SK-N-MC (cell line): ENCODE results near the gene MED22.
"Not testable (repeated sequence)": the region's sequence is repeated elsewhere in the genome, so short reads cannot be mapped to it uniquely, and the experiment has no call there.

ENCODE experiments used
- DNase-seq: peaks from one replicate; pipeline ENCODE4 v3.0.0-alpha.2; 2011; ENCODE audit warnings: low read depth, low spot score
- H3K27ac ChIP-seq: fragments of 200-600 bp; sonication (generic); 2 replicates; pipeline ENCODE4 v1.5.1; 2016; ENCODE audit warnings: mixed run types
- H3K36me3 ChIP-seq: fragments of 200-600 bp; sonication (generic); 2 replicates; pipeline ENCODE4 v1.6.1; 2017; ENCODE audit warnings: antibody characterized with exemption, low read length, mixed read lengths; ENCODE audit not compliant: insufficient read depth
- H3K4me3 ChIP-seq: fragments of 200-600 bp; sonication (generic); 2 replicates; pipeline ENCODE4 v1.5.1; 2016
- H3K9ac ChIP-seq: fragments of 200-600 bp; sonication (generic); 2 replicates; pipeline ENCODE4 v1.8.0; 2017; ENCODE audit warnings: mixed run types, mixed read lengths; ENCODE audit not compliant: insufficient read length
- H3K9me3 ChIP-seq: fragments of 200-600 bp; sonication (generic); 2 replicates; pipeline ENCODE4 v1.6.1; 2017; ENCODE audit warnings: low read depth, mild to moderate bottlenecking, antibody characterized with exemption, low read length, moderate library complexity, mixed read lengths
- EZH2 ChIP-seq: fragments of 200-600 bp; sonication (generic); IDR thresholded peaks from one replicate; pipeline ENCODE4 v1.6.1; 2017; ENCODE audit warnings: antibody characterized with exemption
- FOXP2 ChIP-seq: optimal IDR thresholded peaks from 2 replicates; pipeline ENCODE3; 2011; ENCODE audit warnings: mild to moderate bottlenecking, moderate library complexity; ENCODE audit not compliant: insufficient read depth; ENCODE audit errors: extremely low read length, control extremely low read depth
- POLR2AphosphoS5 ChIP-seq: IDR thresholded peaks from 2 replicates; pipeline ENCODE4 v1.6.1; 2012; ENCODE audit warnings: mild to moderate bottlenecking, low read depth, low read length, borderline replicate concordance

Gene MED22

DNA sequence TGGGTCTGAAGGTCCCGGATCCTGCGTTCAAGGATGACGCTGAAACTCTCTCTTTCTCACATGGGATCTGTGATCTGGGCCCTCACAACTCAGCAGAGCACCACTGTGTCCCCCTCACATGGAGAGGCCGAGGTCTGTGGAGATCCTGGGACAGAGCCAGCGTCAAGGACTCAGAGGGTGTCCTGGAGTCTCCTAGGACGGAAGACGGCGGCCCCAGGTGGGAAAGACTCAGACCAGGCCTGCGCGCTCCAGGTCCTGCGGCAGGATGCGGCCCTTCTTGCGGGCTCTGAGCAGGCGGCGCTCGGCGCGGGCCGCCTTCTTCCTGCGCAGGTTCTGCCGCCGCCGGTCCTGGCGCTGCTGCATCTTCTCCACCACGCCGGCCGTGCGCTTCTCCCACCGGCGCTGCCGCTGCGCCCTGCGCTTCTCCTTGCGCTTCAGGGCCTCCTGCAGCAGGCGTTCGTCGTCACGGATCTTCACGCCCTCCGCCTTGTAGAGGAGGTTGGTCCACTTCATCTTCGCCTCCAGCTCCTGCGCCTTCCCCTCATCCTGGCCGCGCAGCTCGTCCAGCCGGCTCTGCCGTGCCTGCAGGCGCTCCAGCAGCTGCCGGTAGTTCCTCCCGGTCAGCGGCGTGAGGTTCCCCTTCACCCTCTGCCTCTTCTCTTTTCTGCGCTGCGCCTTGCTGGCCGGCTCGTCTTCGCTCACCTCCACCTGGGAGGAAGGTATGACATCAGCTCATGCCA, 16.1 kb downstream of the MED22 start:
- Histone ChIP-seq H3K36me3 (peaks cover 45% of the 10 kb centered on the region), H3K9me3 (no peaks in the 10 kb centered on the region), H3K9ac (no peak overlapping the region), H3K27ac (no peak overlapping the region), H3K4me3 (no peak overlapping the region)
- no peak for DNase-seq
- no peak for TF ChIP-seq FOXP2
- TF ChIP-seq POLR2AphosphoS5, result no peak
- no peak for TF ChIP-seq EZH2

DNA sequence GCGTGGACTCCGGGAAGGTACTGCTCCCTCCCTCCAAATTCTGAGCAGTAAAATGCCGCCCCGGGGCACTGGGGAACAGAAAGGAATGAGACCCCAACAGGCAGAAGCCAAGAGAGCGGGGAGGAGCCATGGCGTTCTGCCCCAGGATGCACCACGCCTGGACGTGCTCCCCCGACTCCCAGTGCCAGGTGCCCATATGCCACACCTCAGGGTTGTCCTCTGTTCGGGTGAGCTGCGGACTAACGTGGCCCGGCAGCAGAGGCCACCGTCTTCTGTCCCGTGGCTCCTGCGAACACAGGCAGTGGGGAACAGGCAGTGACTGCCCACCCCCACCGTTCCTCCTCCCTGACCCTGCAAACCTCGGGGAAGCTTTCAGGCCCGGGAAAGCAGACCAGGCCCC, 16.7 kb downstream of the MED22 start:
- H3K4me3 ChIP-seq, result no peak overlapping the region
- H3K9ac ChIP-seq, result no peak overlapping the region
- TF ChIP-seq EZH2 (no peak), POLR2AphosphoS5 (no peak), FOXP2 (no peak)
- no peak for DNase-seq
- no peak overlapping the region for H3K27ac ChIP-seq
- H3K36me3 ChIP-seq, result peaks cover 45% of the 10 kb centered on the region
- H3K9me3 ChIP-seq, result no peaks in the 10 kb centered on the region

DNA sequence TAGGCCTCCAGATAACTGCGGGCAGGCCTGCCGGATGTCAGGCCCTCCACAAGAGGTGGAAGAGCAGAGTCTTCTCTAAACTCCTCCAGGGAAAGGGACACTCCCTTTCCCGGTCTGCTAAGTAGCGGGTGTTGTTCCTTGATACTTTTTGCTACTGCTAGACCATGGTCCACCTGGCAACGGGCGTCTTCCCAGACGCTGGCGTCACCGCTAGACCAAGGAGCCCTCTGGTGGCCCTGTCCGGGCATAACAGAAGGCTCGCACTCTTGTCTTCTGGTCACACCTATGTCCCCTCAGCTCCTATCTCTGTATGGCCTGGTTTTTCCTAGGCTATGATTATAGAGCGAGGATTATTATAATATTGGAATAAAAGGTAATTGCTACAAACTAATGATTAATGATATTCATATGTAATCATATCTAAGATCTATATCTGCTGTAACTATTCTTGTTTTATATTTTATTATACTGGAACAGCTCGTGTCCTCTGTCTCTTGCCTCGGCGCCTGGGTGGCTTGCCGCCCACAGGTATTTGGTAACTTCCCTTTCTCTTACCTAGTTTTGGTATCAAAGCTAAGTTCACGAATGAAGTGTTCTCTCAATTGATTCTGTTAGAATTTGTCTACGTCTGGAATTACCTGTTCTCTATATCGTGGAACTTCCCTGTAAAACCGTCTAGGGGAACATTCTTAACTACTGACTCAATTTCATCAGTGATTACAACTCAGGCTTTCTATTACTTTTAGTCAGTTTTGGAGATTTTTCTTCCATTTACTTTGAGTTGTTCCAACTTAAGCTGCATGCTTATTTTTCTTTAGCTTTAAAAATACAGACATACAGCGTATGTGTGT, 18.4 kb downstream of the MED22 start:
- H3K4me3 ChIP-seq, DNase-seq, H3K9ac ChIP-seq, H3K9me3 ChIP-seq: not testable (repeated sequence)
- 0 out of 2 replicates have a peak overlapping the region, but pooled peaks have one; percentile 19 for H3K27ac ChIP-seq
- H3K36me3 ChIP-seq, result peaks cover 40% of the 10 kb centered on the region

DNA sequence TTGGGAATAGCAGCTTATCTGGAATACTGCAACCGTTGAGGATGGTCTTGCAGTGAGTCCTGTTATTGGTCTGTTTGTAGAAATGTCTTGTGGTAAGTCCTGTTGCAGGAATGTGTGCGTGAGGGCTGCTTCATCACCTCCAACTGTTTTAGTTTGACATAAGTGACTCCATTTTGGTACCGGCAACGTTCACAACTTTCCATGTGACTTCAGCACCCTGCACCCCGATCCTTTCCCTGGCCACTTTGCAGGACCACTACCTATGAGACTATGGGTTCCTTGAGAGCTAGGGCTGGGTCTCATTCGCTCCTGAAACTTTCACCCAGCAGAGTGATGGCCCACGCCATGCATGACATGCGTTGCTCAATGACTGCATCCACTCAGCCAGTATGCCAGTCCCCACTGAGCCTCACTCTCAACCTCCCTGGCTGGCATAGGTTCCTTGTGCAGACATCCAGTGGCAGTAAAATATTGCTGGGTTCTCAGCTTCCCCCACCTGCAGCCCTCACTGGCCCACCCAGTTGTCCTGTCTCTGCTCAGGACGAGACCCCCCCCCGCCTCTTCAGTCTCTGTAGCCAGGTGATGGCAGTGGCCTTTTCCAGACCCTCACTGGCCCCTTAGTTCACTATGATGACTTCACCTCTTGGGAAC, 20.0 kb downstream of the MED22 start:
- Histone ChIP-seq H3K9me3 (no peaks in the 10 kb centered on the region), H3K27ac (no peak overlapping the region), H3K9ac (no peak overlapping the region), H3K4me3 (no peak overlapping the region), H3K36me3 (peaks cover 25% of the 10 kb centered on the region)
- no peak for DNase-seq
- no peak for TF ChIP-seq EZH2
- TF ChIP-seq POLR2AphosphoS5, result no peak
- TF ChIP-seq FOXP2, result no peak

DNA sequence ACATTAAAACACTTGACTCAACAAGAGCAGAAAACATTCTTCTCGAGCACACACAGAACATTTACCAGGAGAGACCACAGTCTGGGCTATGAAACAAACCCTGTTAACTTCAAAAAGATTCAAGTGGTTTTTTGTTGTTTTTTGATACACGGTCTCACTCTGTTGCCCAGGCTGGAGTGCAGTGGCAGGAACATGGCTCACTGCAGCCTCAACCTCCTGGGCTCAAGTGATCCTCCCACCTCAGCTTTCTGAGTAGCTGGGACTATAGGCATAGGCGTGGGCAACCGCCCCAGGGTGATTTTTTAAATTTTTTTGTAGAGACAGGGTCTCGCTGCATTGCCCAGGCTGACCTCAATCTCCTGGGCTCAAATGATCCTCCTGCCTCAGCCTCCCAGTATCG, 20.9 kb downstream of the MED22 start:
- not testable (repeated sequence) for H3K9ac ChIP-seq, H3K4me3 ChIP-seq, H3K9me3 ChIP-seq, DNase-seq, H3K27ac ChIP-seq
- peaks cover 15% of the 10 kb centered on the region for H3K36me3 ChIP-seq

DNA sequence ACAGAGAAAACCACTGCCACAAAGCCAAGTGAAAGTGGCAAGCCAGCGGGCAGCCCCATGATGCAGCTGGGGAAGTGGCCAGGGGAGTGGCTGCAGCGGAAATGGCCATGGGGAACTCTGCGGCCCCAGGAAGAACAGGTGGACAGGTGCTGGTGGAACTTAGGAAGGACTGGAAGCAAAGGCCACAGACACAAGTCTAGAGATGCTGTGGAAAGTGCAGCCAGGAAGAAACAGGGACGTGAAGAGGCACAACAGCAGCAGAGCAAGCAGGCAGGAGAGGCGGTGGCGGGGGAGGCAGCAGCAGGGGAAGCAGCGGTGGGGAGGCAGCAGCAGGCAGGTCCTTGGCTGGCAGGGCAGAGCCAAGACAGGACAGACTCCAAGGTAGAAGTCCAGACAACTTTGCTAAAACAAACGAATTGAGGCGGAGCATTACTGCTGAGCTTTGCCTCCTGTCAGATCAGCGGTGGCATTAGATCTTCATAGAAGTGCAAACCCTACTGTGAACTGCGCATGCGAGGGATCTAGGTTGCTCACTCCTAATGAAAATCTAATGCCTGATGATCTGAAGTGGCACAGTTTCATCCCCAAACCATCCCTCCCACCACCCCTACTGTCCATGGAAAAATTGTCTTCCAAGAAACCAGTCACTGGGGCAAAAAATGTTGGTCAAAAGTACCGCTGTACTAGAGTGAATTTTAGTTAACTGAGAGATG, 23.8 kb downstream of the MED22 start:
- TF ChIP-seq POLR2AphosphoS5, result no peak

DNA sequence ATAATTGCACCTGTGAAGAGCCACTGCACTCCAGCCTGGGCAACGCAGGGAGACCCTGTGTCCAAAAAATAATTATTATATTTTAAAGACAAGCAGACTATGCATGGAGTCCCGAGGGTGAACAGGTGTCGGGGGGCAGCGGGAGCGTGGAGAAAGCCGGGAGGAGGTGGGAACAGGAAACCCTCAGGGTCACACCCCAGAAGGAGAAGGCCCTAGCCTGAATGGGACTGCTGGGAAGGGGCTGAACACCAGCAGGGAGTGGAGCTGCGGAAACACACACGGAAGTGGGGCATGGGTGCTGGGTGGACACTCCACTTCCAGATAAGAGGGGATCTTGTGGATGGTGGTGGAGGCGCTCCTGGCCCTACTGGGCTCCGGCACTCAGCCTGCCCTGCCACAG, 24.7 kb downstream of the MED22 start:
- Histone ChIP-seq H3K4me3 (no peak overlapping the region), H3K36me3 (no peaks in the 10 kb centered on the region), H3K27ac (no peak overlapping the region), H3K9ac (no peak overlapping the region), H3K9me3 (no peaks in the 10 kb centered on the region)
- no peak for TF ChIP-seq EZH2
- TF ChIP-seq FOXP2, result no peak
- TF ChIP-seq POLR2AphosphoS5, result no peak
- DNase-seq, result no peak

More for the DNA sequence above, 23.8 kb downstream of the MED22 start:
- no peak overlapping the region for H3K27ac ChIP-seq
- H3K9ac ChIP-seq, result no peak overlapping the region
- no peak for DNase-seq
- no peak overlapping the region for H3K4me3 ChIP-seq
- H3K9me3 ChIP-seq, result no peaks in the 10 kb centered on the region
- no peaks in the 10 kb centered on the region for H3K36me3 ChIP-seq

DNA sequence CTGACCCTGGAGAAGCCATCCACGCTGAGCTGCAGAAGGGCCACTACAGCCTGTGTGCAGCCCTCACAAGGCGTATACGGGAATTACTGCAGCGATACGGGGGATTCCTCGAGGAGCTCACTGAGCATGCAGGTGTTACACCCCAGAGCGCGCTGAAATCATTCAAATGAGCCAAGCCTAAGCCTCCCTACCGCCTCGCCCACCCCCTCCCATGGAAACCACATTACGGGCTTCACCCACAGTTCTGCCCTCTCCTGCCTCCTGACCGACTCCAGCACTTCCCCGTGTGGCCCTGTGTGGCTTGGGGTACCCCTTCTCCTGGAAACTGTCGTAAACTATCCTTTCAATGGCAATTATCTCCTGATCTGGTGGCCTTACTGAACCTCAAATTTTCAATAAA, 25.2 kb downstream of the MED22 start:
- no peak for DNase-seq

More for the DNA sequence above, 25.2 kb downstream of the MED22 start:
- H3K4me3 ChIP-seq, result no peak overlapping the region
- no peaks in the 10 kb centered on the region for H3K36me3 ChIP-seq
- TF ChIP-seq FOXP2 (no peak), POLR2AphosphoS5 (no peak), EZH2 (no peak)
- no peak overlapping the region for H3K9ac ChIP-seq
- H3K9me3 ChIP-seq, result no peaks in the 10 kb centered on the region
- H3K27ac ChIP-seq, result no peak overlapping the region
